WTC11 (cell line): ENCODE data around the gene STK32A.

Experiments
- CREB1 ChIP-seq: sonication (generic); formaldehyde crosslinking; IDR thresholded peaks from 2 replicates; pipeline ENCODE4 v1.8.0; 2023; ENCODE audit warnings: mild to moderate bottlenecking, missing genetic modification reagents
- NR2C2 ChIP-seq: sonication (generic); formaldehyde crosslinking; IDR thresholded peaks from 2 replicates; pipeline ENCODE4 v1.8.0; 2022; ENCODE audit warnings: mild to moderate bottlenecking, missing genetic modification reagents
- RELA ChIP-seq: sonication (generic); formaldehyde crosslinking; IDR thresholded peaks from 2 replicates; pipeline ENCODE4 v1.8.1; 2022; ENCODE audit warnings: missing genetic modification reagents, mild to moderate bottlenecking, borderline replicate concordance
- ZNF263 ChIP-seq: sonication (generic); formaldehyde crosslinking; IDR thresholded peaks from 2 replicates; pipeline ENCODE4 v1.8.1; 2022; ENCODE audit warnings: low read depth, mild to moderate bottlenecking, moderate library complexity, missing genetic modification reagents
- TF ChIP-seq, protein P1 (sequence below): sonication (generic); formaldehyde crosslinking; IDR thresholded peaks from 2 replicates; pipeline ENCODE4 v1.8.1; 2023; ENCODE audit warnings: mild to moderate bottlenecking, missing genetic modification reagents, moderate library complexity
- TF ChIP-seq, protein P2 (sequence below): fragments of 200-600 bp; IDR thresholded peaks from 2 replicates; pipeline ENCODE4 v1.8.0; 2022; ENCODE audit warnings: antibody characterized with exemption
- TF ChIP-seq, protein P3 (sequence below): sonication (generic); formaldehyde crosslinking; conservative IDR thresholded peaks from 2 replicates; pipeline ENCODE4 v1.8.1; 2022; ENCODE audit warnings: mild to moderate bottlenecking, missing genetic modification reagents

DNA sequence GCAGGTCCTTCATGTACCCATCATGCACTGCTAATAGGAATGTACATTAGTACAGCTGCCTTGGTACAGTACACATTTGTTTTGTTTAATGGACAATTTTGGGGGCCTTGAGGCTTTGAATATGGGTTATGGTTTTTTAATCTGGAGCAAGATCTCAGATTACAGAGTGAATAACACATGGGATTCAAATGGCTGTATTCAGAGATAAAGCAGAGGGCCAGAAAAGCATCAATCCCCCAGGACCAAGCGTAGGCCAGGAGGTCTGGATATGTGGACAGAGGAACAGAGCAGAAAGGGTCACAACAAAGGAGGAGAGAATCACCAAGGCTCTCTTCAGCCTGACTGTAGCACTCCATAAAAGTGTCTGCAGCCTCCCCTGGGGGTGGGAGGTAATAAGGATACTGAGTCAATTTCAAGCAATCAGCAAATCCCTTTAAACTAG is 47.7 kb upstream of the STK32A start:
- TF ChIP-seq, protein P1, sequence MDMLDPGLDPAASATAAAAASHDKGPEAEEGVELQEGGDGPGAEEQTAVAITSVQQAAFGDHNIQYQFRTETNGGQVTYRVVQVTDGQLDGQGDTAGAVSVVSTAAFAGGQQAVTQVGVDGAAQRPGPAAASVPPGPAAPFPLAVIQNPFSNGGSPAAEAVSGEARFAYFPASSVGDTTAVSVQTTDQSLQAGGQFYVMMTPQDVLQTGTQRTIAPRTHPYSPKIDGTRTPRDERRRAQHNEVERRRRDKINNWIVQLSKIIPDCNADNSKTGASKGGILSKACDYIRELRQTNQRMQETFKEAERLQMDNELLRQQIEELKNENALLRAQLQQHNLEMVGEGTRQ (CRISPR knock-in tag): no peak
- TF ChIP-seq, protein P2, sequence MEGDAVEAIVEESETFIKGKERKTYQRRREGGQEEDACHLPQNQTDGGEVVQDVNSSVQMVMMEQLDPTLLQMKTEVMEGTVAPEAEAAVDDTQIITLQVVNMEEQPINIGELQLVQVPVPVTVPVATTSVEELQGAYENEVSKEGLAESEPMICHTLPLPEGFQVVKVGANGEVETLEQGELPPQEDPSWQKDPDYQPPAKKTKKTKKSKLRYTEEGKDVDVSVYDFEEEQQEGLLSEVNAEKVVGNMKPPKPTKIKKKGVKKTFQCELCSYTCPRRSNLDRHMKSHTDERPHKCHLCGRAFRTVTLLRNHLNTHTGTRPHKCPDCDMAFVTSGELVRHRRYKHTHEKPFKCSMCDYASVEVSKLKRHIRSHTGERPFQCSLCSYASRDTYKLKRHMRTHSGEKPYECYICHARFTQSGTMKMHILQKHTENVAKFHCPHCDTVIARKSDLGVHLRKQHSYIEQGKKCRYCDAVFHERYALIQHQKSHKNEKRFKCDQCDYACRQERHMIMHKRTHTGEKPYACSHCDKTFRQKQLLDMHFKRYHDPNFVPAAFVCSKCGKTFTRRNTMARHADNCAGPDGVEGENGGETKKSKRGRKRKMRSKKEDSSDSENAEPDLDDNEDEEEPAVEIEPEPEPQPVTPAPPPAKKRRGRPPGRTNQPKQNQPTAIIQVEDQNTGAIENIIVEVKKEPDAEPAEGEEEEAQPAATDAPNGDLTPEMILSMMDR: no peak
- TF ChIP-seq NR2C2 (CRISPR knock-in tag) (no peak), ZNF263 (CRISPR knock-in tag) (no peak), CREB1 (CRISPR knock-in tag) (no peak), RELA (CRISPR knock-in tag) (no peak)
- TF ChIP-seq, protein P3, sequence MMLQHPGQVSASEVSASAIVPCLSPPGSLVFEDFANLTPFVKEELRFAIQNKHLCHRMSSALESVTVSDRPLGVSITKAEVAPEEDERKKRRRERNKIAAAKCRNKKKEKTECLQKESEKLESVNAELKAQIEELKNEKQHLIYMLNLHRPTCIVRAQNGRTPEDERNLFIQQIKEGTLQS (CRISPR knock-in tag): no peak
